Measurements from ENCODE around the gene ICAM4. TPM values are rescaled to one million over a fixed set of nuclear protein-coding genes. Genes with fewer than 3 reads are reported as not detected.
A peak's percentile ranks its signal among the peaks of the same experiment; 100 is the strongest.

The ICAM4 gene
- total RNA-seq, 1 donor from 2014 or later, result 0.15 TPM

DNA sequence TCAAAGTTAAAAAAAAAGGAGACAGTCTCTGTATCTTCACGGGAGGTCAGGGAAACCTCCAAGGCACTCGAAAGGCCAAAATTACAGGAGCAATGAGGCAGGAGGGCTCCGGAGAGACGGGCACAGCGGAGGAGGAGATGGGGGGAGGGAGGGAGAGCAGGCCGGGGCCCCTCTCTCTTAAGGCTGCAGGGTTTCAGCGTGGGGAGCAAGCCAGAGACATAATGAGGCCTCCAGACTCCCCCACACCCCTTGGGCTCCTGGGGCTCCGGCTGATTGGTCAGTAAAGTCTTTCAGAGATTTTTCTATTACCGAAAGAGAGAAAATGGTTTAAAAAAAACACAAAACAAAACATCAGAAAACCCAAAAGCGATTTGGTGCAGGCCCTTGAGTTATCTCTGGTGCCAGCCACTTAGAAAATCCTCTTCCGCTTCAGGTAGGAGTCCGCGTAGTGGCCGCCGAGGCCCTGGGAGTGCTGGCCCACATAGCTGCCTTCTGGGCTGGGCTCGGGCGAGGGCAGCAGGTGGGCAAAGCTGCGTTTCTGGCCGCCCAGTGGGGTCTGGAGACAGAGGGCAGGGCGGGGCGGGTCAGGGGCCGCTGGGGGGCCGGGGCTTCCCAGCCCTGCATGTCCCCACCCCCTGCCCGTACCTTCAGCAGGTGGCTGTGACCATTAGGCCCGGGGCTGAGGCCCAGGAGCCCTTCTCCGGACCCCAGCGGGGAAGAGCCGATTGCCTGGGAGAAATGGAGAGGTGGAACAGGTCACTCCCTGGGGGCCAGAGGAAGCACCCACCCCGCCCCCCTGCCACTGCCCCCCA lies 30.5 kb downstream of the ICAM4 start:
- DNase-seq (ENCODE audit: low spot score) (no peak), ATAC-seq (no peak)

DNA sequence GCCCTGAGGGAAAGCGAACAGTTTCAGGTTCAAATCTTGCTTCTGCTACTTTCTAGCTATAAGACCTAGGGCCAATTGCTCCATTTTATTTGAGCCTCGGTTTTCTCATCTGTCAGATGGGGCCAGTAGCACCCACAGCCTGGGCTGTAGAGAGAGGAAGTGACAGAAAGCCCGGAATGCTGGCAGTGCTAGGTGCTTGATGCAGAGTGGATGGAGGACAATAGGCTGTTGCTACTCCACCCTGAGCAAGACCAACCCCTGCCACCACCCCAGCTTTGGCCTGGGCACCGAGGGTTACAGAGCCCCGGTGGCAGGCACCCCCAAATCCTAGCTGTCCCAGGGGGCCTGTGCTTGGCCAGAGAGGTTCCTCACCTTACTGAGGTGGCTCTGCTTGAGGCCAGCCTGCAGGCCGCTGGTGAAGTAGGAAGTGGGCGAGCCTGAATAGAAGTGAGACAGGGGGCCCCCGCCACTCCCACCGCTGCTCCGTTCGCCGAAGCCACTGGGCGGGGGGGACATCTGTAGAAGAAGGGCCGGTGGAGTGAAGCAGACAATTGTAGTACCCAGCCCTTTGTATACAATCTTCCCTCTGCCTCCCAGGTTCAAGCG lies 31.2 kb downstream of the ICAM4 start:
- DNase-seq (ENCODE audit: low spot score) (no peak), ATAC-seq (no peak)

GRCh38 chr19:10318807-10319682 lies 32.3 kb downstream of the ICAM4 start:
- DNase-seq (ENCODE audit: low spot score) (no peak), ATAC-seq (no peak)

- ATAC-seq (no peak), DNase-seq (ENCODE audit: low spot score) (no peak)
Measured at GRCh38 chr19:10320602-10321416, 34.1 kb downstream of the ICAM4 start.

GRCh38 chr19:10321417-10321797 lies 34.7 kb downstream of the ICAM4 start:
- DNase-seq (ENCODE audit: low spot score) (no peak), ATAC-seq (no peak)

DNA sequence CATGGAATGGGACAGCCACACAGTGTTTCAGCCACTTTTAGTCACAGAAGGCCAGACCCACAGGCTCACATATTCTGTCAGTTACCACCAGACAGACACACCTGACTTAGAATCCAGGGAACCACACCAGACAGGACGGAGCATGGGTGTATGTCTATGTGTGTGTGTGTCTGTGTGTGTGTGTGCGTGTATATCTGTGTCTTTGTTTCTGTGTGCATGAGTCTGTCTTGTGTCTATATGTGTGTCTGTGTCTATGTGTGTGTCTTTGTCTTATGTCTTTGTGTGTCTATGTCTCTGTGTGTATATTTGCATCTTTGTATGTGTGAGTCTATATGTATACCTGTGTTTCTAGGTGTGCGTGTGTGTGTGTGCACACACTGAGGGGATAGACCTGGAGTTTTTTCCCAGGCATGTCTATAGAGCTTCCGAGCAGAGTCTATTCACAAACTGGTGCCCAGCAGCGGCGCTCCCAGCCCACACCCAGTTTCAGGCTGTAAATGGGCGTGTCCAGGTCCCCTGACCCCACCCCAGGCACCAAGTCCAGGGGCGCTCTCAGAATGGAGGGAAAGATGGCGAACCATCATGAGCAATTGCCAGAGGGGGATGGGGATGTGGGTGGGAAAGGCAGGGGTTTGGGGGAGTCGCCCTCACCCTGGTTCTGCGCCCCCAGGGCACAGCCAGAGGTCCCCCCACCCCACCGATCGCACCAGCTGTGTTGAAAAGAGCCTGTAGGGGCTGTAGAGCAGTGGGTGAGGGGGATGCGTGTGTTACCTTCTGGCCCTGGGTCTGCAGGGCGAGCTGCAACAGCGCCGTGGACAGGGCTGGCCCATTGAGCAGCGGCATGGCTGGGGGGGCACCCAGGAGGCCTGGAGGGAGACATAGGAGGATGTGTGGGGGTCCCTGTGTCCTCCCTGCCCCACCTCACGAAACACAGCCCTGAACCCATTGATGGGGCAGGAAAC lies 35.4 kb downstream of the ICAM4 start:
- ATAC-seq (no peak), DNase-seq (ENCODE audit: low spot score) (no peak)

DNA sequence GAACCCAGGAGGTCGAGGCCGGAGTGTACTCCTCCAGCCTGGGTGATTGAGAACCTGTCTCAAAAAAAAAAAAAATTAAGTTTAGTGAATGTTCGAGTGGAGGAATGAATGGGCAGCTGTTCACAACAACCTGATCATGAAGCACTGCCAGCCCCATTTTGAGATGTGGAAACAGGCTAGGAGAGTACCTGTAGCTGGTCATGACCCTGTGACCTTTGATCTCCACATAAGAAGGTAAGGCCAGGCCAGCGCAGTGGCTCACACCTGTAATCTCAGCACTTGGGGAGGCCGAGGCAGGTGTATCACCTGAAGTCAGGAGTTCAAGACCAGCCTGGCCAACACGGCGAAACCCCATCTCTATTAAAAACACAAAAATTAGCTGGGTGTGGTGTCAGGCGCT lies 39.0 kb downstream of the ICAM4 start:
- DNase-seq (ENCODE audit: low spot score) (no peak), ATAC-seq (peak; percentile 68)

GRCh38 chr19:10327793-10328192 lies 41.0 kb downstream of the ICAM4 start:
- DNase-seq (ENCODE audit: low spot score), result peak; percentile 70
- ATAC-seq, result peak; percentile 83

DNA sequence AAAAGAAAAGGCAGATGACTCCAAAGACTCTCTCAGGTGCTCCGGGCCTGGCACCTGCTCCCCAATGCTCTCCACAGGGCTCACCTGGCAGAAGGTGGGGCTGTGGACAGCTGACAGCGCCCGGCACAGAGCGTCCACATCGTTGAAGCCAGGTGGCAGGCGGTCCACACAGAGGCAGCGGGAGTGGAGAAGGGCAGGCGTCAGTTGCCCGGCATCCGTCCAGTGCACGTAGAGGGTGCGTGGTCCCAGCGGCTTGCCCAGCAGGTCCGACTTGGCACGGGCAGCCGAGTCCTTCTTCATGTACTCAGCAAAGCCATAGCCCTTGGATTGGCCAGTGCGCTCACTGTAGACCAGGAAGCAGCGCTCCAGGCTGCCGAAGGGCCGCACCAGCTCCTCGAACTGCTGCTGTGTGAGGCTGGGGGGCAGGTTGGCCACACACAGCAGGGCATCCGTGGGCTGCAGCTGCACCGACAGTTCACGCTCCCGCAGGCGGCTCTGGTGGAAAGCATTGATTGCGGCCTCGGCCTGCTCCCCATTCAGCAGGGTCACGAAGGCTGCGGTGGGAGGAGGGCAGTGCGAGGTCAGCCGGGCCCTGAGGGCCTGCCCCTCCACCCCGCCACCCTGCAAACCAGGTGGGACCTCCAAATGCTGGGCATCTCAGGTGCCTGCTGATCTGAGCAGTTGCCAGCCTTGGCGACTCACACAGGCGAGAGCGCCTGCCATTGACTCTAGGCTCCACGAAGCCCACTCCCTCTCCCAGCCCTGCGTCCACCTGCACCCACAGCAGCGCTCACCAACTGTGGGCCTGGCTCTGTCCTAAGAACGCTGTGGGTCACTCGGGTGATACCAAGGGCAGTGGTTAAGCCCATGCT lies 42.0 kb downstream of the ICAM4 start:
- DNase-seq (ENCODE audit: low spot score) (no peak), ATAC-seq (no peak)

DNA sequence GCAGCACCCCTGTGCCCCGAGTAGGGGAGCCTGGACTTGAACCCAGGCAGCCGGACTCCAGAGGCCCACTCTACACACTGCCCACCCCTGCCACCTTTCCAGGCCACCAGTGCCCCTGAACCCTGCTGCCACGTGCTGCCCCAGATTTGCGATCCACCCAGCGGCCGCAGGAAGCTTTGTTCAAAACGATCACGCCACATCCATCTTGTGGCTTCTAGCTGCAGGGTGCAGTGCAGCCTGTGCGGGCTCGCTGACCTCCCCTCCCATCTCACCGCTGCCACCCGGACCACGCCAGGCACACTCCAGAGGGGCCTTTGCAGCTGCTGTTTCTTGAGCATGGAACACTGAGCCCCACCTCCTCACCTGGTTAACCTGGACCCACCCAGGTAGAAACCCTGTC lies 42.8 kb downstream of the ICAM4 start:
- no peak for DNase-seq (ENCODE audit: low spot score)
- no peak for ATAC-seq

DNA sequence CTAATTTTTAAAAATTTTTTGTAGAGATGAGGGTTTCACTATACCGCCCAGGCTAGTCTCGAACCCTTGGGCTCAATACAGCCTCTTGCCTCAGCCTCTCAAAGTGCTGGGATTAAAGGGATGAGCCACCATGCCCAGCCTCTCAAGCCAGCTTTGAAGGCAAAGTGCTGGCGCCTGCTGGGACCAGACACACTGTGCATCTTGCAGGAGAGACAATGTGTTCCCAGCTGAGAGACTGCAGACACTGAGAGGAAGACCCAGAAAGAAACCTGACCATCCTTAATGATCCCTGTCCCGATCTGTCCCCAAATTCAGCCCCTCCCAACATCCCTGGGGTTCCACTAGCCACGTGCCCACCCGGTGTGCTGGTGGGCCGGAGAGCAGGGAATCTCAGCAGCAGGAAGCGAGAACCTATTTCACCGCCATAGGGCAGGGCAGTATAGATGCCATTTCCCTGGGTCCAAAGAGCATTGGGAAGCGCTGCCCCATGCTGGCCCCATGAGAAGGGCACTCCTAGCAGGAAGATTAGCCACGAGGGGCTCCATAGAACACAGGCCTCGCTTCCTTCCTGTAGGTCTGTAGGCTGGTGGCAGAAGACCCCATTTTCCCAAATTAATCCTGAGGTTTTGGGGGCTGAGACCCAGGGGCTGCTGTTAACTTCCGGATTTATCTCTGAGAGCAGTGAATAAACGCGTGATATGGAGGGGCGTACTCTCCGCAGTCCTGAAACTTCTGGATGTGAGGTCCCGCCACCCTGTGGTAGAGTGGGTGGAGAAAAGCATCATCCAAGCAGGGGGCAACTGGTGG lies 45.6 kb downstream of the ICAM4 start:
- DNase-seq (ENCODE audit: low spot score) (no peak), ATAC-seq (no peak)

GRCh38 chr19:10332965-10333757 lies 46.4 kb downstream of the ICAM4 start, which contains the start of gene RAVER1:
Gene RAVER1 (minus strand): TSS chr19:10333529. CDS start chr19:10333507, 22 bp downstream.
- DNase-seq (ENCODE audit: low spot score) (peak; percentile 98), ATAC-seq (peak; percentile 73)

- ATAC-seq (peak; percentile 3), DNase-seq (ENCODE audit: low spot score) (no peak)
Measured at GRCh38 chr19:10333758-10334587, 47.2 kb downstream of the ICAM4 start.

DNA sequence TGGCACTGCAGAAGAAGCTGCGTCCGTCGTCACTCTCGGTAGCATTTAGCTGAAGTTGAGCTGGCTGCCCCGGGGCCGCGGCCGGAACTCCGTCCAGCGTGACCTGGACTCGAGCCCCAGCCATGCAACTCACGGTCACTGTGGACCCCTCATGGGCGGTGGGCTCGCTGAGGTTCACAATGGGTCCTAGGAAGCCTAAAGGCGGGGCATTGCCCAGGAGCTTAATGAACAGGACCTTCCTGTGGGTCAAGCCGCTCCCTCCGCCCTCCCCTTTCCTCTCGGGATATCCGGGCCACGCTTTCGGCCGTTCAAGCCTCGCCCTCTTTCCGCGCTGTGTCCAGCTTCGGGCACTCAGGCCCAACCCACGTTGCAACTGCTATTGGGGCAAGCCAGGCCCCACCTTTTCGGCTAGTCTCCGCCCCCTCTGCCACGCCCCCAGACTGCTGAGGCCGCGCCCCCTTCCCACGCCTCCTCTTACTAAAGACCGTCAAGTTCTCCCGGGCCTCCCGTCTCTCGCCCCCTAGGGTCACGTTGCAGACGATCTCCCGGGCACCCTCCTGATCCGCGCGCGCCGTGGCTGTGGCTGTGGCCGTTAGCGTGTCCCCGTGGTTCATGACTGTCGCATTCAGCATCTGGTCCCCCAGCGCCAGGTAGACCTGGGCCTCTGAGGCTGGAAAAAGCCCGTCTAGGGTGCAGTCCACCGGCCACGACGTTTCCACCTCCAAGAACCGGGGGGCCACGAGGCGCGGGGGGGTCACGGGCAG lies 48.0 kb downstream of the ICAM4 start:
- DNase-seq (ENCODE audit: low spot score) (peak; percentile 98), ATAC-seq (peak; percentile 80)

DNA sequence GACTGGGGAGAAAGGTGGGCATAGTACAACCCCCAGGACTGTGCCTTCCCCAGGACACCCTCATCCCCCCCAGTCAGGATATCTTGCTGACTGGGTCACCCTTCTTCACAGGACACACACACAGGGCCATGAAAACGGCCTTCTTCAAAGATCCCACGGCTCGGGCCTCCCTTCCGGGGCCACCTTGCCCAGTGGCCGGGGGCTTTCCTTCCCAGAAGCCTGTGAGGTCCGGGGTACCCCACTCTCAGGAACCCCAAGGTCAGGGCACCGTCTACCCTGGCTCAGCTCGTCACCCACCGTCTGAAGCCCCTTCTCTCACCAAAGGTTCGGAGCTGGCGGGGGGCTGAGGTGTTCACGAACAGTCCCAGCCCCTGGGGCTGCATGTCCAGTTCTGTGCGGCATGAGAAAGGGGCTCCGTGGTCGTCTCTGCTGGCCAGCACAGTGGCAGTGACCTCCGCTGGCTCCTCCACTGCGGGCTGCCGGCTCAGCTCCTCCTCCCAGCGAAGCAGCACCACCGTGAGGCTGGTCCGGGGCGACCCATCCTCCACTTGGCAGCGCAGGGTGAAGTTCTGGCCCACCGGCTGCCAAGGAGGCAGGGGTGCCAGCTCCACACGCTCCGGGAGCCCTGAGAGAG lies 48.7 kb downstream of the ICAM4 start:
- ATAC-seq, result peak; percentile 40
- DNase-seq (ENCODE audit: low spot score), result peak; percentile 71
